Measurements from ENCODE around the gene POLR2E. TPM values are rescaled to one million over a fixed set of nuclear protein-coding genes. Genes with fewer than 3 reads are reported as not detected.
A peak's percentile ranks its signal among the peaks of the same experiment; 100 is the strongest.

Gene POLR2E
- total RNA-seq, 2 donors from 2014 or later = 152 to 169 TPM

DNA sequence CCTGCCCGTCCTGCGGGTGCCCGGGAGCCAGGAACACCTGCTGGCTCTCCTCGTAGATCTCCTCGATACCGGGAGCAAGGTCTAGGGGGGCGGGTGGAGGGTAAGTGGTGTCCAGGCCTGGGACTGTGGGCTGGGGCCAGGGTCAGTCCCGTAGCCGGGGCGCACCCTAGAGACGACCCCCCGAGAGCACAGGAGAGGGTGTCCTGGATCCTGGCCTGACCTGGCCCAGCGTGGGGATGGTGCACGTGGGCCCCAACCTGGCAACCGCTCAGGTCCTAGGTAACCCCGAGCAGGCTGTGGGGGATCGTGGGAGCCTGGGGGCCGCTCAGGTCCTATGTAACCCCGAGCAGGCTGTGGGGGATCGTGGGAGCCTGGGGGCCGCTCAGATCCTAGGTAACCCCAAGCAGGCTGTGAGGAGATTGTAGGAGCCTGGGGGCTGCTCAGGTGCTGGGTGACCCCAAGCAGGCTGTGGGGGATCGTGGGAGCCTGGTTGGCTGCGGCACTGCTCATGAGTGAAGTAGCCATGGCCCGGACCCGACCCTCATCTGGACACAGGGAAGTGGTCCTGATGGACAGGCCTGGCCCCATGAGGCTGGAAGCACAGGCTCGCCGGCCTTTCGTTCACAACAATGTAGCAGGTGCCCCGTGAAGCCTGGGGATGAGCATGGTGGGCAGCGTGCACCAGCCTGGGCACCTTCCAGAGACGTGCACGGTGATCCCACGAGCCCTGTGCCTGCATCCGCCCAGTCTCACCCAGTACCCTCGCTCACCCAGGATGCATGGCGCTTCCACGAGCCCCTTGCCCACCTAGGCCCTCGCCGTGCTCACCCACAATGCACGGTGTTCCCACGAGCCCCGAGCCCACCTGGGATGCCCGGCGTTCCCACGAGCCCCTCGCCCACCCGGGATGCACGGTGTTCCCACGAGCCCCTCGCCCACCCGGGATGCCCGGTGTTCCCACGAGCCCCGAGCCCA is 14.8 kb upstream of the POLR2E start:
- peaks cover 5 to 37% of the 10 kb centered on the region in 2 donors for H3K36me3 ChIP-seq
- H3K27ac ChIP-seq = no peak overlapping the region
- 88% methylated on average over 53 of the region's 54 CpGs for WGBS
- no peaks in the 10 kb centered on the region for H3K9me3 ChIP-seq
- TF ChIP-seq POLR2A (IDR thresholded peaks at IDR 0.05) = no peak
- no peak for TF ChIP-seq CTCF (IDR thresholded peaks at IDR 0.05)
- no peak for TF ChIP-seq POLR2AphosphoS5 (IDR thresholded peaks at IDR 0.05)
- no peak overlapping the region for H3K4me3 ChIP-seq
- H3K4me1 ChIP-seq (replicated peaks) = peaks cover 25% of the 10 kb centered on the region
- no peaks in the 10 kb centered on the region for H3K27me3 ChIP-seq (replicated peaks; ENCODE audit: insufficient read depth)
- no peak for DNase-seq (ENCODE audit: low spot score)
- intact Hi-C loops (cut with DNase I) = loop anchor here (5.0 kb wide), 1 partner anchor 82 kb away; no protein-coding TSS in a partner anchor

- H3K4me3 ChIP-seq = no peak overlapping the region
- no peaks in the 10 kb centered on the region for H3K27me3 ChIP-seq (replicated peaks; ENCODE audit: insufficient read depth)
- peaks cover 25% of the 10 kb centered on the region for H3K4me1 ChIP-seq (replicated peaks)
- no peak overlapping the region for H3K27ac ChIP-seq
- H3K9me3 ChIP-seq = no peaks in the 10 kb centered on the region
- DNase-seq (ENCODE audit: low spot score) = no peak
- intact Hi-C loops (cut with DNase I) = no loop called here
- H3K36me3 ChIP-seq = peaks cover 5 to 37% of the 10 kb centered on the region in 2 donors
- TF ChIP-seq POLR2AphosphoS5 (IDR thresholded peaks at IDR 0.05) = no peak
- no peak for TF ChIP-seq CTCF (IDR thresholded peaks at IDR 0.05)
- no peak for TF ChIP-seq POLR2A (IDR thresholded peaks at IDR 0.05)
- 88% methylated on average over 40 of the region's 48 CpGs for WGBS
These were observed 13.9 kb upstream of the POLR2E start for GRCh38 chr19:1109032-1109551.

GRCh38 chr19:1108291-1109031 is 13.3 kb upstream of the POLR2E start:
- no peak for TF ChIP-seq POLR2A (IDR thresholded peaks at IDR 0.05)
- TF ChIP-seq POLR2AphosphoS5 (IDR thresholded peaks at IDR 0.05) = no peak
- TF ChIP-seq CTCF (IDR thresholded peaks at IDR 0.05) = no peak
- Histone ChIP-seq H3K4me3 (no peak overlapping the region), H3K27me3 (replicated peaks; ENCODE audit: insufficient read depth) (no peaks in the 10 kb centered on the region), H3K27ac (no peak overlapping the region), H3K36me3 (peaks cover 5 to 37% of the 10 kb centered on the region in 2 donors), H3K9me3 (no peaks in the 10 kb centered on the region), H3K4me1 (replicated peaks) (peaks cover 20% of the 10 kb centered on the region)
- no peak for DNase-seq (ENCODE audit: low spot score)
- WGBS = 91% methylated on average over 83 of the region's 89 CpGs
- intact Hi-C loops (cut with DNase I) = no loop called here

DNA sequence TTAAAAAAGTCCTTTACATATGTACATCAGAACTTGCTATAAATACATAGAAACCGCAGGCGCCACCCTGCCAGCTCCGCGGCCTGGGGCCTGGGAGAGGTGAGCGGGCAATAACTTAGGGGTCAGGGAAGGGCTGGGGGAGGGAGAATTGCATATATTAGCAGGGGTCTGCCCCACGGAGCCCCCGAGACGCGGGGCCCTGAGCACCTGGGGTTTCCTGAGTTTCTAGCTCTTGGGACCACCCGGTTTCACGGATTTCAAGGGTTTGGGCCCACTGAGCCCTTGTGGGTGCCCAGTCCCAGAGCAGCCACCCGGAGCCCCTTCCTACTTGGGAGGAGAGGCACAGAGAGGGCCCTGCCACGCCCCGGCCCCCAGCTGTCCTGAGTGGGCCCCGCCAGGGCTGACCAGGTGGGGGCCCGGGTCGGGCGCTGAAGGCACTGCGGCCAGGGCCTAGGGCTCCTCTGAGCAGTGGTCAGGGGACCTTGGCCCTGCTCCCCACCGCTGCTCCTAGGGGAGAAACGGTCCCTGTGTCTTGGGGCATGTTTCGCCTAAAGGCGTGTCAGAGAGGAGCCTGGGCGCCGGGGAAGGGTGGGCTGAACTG is 12.6 kb upstream of the POLR2E start:
- Histone ChIP-seq H3K27me3 (replicated peaks; ENCODE audit: insufficient read depth) (no peaks in the 10 kb centered on the region), H3K4me1 (replicated peaks) (peaks cover 14% of the 10 kb centered on the region), H3K9me3 (no peaks in the 10 kb centered on the region), H3K4me3 (no peak overlapping the region), H3K27ac (peak overlapping the region in 1 of 2 donors; percentile 99), H3K36me3 (peaks cover 5 to 37% of the 10 kb centered on the region in 2 donors)
- no peak for TF ChIP-seq CTCF (IDR thresholded peaks at IDR 0.05)
- no peak for TF ChIP-seq POLR2AphosphoS5 (IDR thresholded peaks at IDR 0.05)
- TF ChIP-seq POLR2A (IDR thresholded peaks at IDR 0.05) = no peak
- DNase-seq (ENCODE audit: low spot score) = no peak
- intact Hi-C loops (cut with DNase I) = no loop called here
- WGBS = 93% methylated on average over 21 of the region's 25 CpGs

Measured in prostate gland (tissue), 2 donors.